ENCODE data around the gene CCSER1.
"Not testable (repeated sequence)": the region's sequence is repeated elsewhere in the genome, so short reads cannot be mapped to it uniquely, and the experiment has no call there.

CCSER1 gene

DNA sequence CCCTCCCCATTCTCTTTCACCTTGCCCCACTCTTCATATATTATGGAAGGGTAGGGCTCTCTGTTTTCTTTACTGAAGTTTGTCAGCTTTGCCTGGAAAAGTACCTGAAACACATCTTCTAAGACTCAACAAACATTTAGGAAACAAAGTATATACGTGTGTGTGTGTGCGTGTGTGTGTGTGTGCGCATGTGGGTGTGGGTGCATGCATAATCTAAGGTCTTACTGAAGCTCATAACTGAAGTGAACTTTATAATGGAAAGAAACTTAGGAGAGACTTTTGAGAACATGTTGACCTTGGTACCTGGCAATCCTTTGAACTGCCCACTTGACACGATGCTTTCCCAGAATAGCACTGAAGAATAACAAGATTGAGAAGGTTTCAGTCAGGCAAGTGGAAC lies 1190.2 kb downstream of the CCSER1 start:
- no peak for DNase-seq

DNA sequence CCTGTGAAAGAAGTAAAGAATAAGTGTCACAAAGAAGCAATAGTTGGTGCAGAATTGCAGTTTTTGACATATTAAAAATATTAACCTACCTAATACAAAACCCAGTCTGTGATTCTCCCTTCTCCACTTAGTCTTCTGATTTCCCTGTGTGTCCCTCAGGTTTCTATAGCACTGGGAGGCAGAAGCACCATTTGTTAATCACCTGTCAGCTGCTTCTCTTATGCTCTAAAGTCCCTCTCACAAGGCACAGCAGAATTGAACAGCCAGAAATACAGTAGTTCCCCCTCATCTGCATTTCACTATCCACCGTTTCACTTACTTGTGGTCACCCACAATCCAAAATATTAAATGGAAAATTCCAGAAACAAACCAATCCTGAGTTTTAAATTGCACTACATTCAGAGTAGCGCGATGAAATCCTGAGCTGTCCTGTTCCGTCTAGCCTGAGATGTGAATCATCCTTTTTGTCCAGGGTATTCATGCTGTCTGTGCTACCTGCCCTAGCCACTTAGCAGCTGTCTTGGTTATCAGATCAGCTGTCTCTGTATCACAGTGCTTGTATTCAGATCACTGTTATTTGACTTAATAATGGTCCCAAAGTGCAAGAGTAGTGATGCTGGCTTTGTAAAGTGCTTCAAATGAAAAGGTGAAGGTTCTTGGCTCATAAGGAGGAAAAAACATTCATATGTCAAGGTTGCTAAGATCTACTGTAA lies 1192.5 kb downstream of the CCSER1 start:
- DNase-seq = no peak

DNA sequence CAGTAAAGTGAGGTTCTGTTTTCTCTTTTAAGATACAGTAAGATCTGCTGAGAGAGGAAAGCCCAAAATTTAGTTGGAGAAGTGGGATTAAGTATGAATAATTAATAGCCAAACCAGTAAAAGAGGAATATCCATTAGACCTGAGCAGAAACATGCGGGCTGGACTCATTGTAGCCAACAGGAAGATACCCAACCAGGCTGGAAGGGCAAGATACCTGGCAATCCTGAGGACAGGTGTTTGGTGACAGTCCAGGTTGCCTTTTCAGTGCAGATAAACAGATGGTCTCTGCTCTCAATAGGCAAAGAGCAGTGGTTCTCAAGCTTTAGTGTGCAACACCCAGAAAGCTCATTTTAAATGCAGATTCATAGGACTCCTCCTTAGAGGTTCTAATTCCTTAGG lies 1195.8 kb downstream of the CCSER1 start:
- no peak for DNase-seq

DNA sequence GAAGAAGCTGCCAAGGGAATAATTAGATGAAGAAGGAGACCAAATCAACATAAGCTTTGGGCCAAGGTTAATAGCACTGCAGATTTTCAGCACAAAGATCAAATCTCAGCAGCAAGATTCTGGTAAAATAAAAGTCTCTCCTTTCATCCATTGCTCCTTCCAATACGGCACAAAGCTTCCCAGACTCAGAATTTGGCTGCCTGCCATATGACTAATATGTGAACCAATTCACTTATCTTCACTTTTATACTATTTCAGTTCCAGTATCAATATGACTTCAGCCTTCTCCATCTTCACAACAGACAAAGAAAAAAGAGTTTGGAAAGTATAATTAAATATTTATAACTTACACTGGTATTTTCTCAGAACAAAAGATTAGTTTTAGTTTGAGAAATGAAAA lies 1198.3 kb downstream of the CCSER1 start:
- DNase-seq = no peak

DNA sequence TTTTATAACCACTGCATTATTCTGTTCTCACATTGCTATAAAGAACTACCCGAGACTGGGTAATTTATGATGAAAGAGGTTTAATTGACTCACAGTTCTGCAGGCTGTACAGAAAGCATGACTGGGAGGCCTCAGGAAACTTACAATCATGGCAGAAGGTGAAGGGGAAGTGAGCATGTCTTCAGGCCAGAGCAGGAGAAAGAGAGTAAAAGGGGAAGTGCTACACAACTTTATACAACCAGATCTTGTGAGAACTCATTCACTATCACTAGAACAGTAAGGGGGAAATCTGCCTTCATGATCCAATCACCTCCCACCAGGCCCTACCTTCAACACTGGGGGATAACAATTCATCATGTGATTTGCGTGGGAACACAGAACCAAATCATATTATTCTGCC lies 1199.0 kb downstream of the CCSER1 start:
- DNase-seq = not testable (repeated sequence)

DNA sequence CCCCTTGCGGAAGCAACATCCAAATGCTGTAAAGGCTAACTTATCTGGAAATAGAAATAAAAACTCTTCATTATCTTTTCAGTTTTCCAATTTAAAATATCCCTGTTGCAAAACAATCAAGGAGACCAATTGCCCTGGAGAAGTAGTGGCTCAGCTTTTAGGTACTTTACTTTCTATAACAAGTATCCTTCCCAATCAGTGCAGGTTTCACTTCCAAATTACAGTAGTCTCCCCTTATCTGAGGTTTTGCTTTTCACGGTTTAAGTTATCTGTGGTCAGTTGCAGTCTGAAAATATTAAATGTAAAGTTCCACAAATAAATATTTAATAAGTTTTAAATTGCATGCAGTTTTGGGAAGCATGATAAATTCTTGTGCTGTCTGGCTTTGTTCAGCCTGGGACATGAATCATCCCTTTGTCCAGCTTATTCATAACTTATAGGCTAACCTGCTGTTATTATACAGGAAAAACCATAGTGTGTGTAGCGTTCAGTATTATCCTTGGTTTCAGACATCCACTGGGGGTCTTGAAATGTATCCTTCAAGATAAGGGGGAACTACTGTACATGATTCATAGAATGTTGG lies 1203.5 kb downstream of the CCSER1 start:
- DNase-seq = no peak

DNA sequence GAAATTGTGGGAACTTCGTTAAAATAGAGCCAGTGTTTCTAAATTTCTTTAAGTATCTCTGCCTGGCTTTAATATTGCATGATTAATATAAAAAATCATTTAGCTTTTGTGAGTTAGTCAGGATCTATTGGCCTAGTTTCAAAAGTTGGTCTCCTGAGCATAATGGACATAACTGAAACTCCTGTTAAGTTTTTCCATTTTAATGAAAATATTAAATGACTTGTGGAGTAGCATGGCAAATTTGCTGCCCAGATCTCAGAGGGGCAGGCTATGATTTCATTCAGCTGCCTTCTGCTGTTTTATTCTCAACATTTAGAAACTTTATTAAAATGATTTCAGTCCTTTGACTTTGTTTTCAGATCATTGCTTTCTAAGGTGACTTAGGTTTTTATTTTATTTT lies 1213.6 kb downstream of the CCSER1 start:
- DNase-seq = no peak

DNA sequence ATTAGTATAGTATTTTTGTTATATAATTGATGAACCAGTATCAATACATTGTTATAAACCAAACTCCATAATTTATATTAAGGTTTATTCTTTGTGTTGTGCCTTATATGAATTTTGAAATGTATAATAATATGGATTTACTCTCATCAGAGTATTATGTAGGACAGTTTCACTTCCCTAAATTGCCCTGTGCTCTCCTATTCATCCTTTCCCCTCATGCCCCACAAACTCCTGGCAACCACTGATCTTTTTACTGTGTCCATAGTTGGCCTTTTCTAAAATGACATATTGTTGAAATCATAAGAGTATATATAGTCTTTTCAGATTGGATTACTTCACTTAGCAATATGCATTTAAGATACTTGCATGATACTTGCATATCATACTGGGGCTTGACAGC lies 1218.4 kb downstream of the CCSER1 start:
- no peak for DNase-seq

DNA sequence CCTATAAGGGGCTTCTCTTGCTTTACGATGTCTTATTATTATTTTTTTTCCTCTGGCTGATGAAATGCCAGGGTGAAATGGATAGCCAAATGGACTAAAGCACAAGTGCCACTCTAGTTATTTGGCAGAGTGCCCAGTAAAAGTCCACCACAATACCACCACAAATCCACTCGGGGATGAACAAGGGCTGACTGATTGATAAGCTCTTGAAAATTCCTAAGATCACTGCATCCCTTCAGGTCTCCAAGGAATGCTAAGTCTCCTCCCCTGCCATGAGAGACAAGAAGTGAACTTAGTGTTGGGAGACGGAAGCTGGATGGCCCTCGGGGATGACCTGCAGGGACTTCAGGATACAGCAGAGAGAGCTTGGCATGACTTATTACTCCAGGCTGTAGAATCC lies 1229.3 kb downstream of the CCSER1 start:
- not testable (repeated sequence) for DNase-seq

DNA sequence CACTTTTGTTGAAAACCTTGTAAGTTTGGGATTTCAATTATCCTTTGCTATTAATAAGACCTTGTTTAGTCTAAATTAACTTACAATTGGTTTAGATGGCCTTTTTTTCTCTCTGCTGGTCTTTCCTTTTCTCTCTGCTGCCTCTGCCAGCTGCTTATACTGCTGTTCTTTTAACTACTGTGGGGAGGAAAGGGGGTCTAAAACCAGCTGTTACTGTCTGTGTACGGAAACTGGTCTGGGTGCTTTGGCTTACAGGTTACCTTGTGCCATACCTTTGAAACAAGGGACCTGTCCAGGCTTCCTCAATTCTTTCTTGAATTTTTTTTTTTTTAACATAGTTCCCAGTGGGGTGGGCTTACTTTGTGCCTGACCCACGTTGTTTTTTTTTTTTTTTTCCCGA lies 1230.8 kb downstream of the CCSER1 start:
- DNase-seq = not testable (repeated sequence)

DNA sequence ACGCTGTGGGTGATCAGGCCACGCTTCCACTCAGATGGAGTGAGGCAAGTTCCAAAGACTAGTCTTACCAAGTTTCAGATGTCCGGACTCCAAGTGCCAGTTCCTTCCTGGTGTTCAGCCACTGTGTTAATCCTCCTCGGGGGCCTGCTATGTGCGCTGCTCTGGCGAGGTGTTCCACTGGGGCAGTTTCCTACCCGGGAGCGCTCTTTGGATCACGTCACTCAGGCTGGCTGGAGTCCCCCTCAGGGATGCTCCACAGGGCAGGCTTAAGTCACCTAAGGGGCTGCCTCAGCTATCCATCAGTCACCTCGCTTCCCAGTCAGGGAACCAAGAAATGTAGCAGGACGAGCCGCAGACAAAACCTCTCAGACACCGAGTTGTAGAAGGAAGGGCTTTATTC lies 1231.4 kb downstream of the CCSER1 start:
- DNase-seq = not testable (repeated sequence)

DNA sequence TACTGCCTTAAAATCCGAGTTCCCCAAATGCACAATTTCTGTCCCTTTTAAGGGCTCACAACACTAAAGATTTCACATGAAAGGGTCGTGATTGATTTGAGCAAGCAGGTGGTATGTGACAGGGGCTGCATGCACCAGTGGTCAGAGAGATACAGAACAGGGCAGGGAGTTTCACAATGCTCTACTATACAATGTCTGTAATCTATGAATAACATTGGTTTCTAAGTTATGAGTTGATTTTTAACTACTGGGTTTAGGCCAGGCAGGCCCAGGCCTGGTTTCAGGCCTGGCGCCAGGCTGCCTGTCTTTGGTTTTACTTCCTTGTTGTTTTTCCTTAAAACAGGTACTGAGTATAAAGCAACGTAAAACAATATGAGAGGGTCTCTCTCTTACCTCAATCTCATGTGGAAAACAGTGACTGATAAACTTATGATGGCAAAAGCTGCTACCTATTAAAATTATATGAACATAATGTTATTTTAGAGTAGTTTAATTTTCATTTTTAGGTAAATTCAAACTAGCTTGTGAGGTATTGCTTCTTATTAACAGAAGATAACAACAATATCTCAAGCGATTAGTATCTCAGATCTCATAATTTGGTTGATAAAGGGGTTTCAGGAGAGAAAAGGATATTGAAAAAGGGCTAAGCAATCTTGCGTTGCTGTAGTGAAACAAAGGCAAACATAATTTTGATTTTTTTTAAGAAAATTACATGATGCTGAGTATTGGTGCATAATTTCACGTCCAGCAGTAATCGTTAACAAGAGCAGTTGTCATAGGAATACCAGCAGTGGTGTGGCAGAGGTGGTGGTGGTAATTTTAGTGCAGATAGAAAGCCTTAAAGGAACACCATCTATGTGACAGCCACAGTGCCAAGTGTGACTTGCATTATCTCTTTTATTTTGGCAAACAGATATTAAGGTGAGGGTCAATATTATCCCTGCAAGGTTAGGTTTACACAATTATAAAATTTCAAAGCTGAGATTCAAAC lies 1232.1 kb downstream of the CCSER1 start:
- no peak for DNase-seq

DNA sequence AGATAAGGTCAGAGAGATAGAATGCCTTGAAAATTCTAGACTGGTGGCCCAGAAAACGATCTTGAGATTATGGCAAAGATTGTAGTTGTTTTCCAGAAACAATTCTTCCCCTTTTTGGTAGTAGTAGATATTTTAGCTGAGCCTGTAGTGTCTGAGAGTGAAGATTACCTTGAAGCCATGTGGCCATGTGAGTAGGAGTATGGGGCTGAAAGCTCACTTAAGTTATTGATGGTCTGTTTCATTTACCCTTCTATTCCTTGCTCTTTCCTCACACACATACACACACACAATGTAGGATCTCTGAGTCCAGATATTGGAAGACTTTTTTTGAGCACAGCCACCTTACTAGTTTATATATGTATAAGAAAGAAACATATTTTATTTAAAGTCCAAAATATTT lies 1234.9 kb downstream of the CCSER1 start:
- no peak for DNase-seq

DNA sequence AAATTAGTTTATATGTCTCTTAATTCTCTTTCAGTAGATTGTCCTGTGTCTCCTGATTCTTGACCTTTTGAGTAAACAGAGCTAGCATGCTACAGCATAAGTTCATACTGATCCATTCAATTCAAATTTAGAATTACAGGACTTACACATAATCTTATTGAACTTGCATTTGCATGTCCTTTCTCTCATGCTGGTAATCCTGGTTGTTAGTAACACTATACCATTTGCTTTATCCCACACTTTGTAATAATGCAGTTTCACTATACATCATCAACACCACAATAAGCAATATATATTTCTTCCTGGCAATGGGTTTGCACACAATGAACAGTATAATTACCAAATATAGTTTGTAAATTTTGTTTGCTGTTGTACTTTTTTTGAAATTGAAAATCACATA lies 1239.4 kb downstream of the CCSER1 start:
- DNase-seq = no peak

DNA sequence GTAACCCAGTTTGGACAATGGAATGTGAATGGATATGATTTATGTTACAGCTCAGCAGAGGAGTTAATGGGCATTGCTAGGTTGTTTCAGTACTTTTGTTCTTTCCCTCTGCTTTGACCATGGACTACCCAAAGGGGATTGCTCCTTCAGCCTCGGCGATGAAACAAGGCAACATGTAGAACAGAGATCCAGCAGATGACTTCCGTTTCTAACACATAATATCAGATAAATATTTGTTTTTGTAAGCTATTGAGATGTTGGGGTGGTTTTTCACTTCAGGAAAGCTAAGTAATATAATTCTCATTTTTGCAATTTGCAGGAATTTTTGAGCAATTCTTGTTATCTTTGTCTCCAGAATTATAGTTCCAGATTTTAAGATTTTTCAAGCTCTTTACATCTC lies 1241.9 kb downstream of the CCSER1 start:
- DNase-seq = no peak

DNA sequence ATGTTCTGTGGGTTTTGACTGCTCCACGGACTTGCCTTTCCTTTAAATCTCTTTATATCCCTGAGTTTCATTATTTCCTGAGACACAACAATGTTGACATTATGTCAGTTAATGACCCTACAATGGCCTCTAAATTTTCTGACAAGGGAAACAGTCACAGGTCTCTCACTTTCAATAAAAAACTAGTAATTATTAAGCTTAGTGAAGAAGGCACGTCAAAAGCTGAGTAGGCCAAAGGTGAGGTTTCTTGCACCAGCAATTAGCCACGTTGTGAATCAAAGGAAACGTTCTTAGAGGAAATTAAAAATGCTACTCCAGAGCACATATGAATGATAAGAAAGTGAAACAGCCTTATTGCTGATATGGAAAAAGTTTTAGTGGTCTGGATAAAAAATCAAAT lies 1246.4 kb downstream of the CCSER1 start:
- no peak for DNase-seq

DNA sequence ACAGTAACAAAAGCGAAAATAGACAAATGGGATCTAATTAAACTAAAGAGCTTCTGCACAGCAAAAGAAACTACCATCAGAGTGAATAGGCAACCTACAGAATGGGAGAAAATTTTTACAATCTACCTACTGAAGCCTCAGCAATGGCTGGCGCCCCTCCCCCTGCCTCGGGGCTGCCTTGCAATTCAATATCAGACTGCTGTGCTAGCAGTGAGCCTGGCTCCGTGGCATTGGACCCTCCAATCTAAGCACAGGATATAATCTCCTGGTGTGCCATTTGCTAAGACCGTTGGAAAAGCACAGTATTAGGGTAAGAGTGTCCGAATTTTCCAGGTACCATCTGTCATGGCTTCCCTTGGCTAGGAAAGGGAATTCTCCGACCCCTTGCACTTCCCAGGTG lies 1278.2 kb downstream of the CCSER1 start:
- not testable (repeated sequence) for DNase-seq

DNA sequence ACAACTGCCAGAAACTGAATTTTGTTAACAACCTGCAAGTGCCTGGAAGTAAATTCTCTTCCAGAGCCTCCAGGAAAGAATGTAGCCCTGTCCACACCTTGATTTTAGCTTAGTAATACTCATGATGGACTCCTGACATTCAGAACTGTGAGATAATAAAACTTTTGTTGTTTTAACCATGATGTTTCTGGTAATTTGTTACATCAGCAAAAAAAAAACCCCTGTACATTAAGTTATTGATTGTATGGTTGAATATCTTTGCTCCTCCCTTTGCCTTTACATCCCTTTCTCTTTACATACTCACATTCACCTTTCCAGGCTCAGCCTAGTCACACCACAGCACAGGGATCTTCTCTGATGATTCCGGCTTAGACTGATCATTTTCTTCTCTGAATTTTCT lies 1294.8 kb downstream of the CCSER1 start:
- no peak for DNase-seq

DNA sequence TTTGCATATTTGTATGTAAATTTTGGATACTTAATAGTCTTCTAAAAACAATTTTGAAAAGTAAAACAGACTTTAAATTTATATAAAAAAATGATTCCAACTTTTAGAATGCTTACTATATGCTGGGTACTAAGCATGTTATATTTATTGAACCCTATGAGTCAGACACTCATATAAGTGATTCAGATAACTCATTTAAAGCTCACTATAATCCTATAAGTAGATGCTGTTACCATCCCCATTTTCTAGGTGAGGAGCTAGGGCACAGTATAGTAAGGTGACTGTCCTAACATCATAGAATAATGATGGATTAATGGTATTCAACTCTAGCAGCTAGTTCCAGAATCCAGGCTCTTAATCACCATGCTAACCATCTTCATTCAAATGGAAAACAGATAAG lies 1299.5 kb downstream of the CCSER1 start:
- DNase-seq = no peak

DNA sequence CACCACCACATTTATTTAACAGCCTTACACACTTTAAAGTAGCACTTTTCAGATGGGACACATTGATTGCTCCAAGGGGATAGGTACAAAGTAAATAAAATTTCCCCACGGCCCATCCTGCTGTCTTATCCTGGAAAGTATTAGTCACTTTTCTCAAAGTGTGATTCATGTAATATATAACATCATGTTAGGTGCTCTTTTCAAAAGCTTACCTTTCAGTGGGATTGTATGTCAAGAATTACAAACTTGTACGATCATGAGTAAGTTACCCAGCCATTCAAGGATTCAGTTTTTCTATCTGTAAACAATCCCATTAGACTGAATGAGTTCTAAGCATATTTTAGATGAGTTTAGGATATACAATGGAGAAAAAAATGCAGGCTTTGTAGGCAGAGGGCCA lies 1300.0 kb downstream of the CCSER1 start:
- no peak for DNase-seq

DNA sequence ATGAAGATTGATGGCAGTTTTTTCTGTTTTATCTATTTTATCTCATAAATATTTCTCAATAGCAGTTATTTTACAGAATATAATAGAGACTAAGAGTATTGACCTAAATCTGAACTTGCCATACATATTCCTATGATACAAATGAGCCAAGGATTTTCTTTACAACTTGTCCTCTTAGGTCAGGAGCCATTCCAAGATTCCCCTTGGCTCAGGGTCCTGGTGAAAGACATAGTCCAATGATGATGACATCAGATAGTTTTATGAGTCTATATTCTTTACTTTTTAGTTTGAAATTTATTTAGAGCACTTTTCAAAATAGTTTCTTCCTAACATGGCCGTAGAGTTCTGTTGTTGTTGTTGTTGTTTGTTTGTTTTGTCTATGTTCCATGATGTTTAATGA lies 1307.4 kb downstream of the CCSER1 start:
- DNase-seq = no peak

DNA sequence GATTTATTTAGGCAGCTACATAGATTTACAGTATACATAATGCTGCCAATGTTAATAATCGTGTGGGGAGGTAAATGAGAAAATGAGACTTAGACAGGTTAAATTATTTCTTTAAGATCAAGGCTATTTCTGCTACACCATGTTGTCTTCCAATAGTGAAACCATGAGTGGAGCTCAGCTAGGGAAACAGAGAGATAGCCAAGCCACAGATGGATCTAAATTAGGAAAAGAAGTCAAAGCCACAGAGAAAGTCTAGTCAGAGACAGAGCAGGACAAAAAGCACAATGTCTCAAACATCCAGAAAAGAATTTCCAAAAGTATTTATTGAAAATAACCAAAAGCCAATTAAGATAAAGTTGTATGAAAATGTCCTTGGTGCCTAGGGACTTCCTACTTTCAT lies 1309.4 kb downstream of the CCSER1 start:
- DNase-seq = no peak

DNA sequence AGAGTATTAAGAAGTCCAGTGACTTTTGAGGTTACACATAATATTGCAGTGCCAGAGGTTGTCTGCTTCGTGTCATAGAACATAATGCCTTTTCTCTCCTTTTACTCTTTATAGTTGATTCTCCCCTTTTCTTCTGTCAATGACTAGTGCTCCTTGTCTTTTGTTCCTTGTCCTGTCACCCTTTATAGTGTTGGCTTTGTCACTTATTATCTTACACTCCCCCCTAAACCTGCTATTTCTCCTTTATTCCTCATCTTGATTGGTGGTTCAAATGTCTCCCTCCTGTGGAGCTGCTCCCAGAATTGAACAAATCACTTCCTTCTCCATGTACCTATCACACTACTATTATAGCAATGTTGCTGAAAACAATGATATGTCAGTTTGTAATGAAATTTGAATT lies 1320.0 kb downstream of the CCSER1 start:
- DNase-seq = no peak
